GM18517 (cell line): Measurements from ENCODE around the gene C1QTNF1.
A peak's percentile ranks its signal among the peaks of the same experiment; 100 is the strongest.
"Not testable (repeated sequence)": the region's sequence is repeated elsewhere in the genome, so short reads cannot be mapped to it uniquely, and the experiment has no call there.

Experiments used
- ATAC-seq: cut with Tn5 transposase; IDR thresholded peaks from one replicate; pipeline ENCODE4 v1.9.1; 2021; ENCODE audit warnings: mild to moderate bottlenecking, moderate library complexity; ENCODE audit not compliant: unreplicated experiment

Gene C1QTNF1

GRCh38 chr17:79005063-79005861 is 18.7 kb upstream of the C1QTNF1 start:
- ATAC-seq: no peak

GRCh38 chr17:79006046-79006445 is 17.9 kb upstream of the C1QTNF1 start:
- no peak for ATAC-seq

- ATAC-seq: no peak
Observed at GRCh38 chr17:79006794-79007503, 17.0 kb upstream of the C1QTNF1 start.

GRCh38 chr17:79007504-79008381 is 16.2 kb upstream of the C1QTNF1 start:
- ATAC-seq: no peak

- ATAC-seq: no peak
Observed at GRCh38 chr17:79008666-79009387, 15.1 kb upstream of the C1QTNF1 start.

GRCh38 chr17:79009397-79010303 is 14.3 kb upstream of the C1QTNF1 start, which contains the start of gene CANT1:
Gene CANT1, minus strand, starts transcription at chr17:79009764. Its CDS starts 12,142 bp downstream, at chr17:78997622.
- peak; percentile 91 for ATAC-seq

- ATAC-seq: no peak
Observed at GRCh38 chr17:79010304-79010646, 13.7 kb upstream of the C1QTNF1 start.

GRCh38 chr17:79011451-79012147 is 12.4 kb upstream of the C1QTNF1 start:
- no peak for ATAC-seq

- no peak for ATAC-seq
Observed at GRCh38 chr17:79012563-79013134, 11.3 kb upstream of the C1QTNF1 start.

- ATAC-seq: no peak
Observed at GRCh38 chr17:79014158-79014758, 9.7 kb upstream of the C1QTNF1 start.

GRCh38 chr17:79017546-79018369 is 6.2 kb upstream of the C1QTNF1 start:
- no peak for ATAC-seq

GRCh38 chr17:79018370-79018695 is 5.6 kb upstream of the C1QTNF1 start:
- no peak for ATAC-seq

GRCh38 chr17:79019261-79019631 is 4.7 kb upstream of the C1QTNF1 start:
- no peak for ATAC-seq

GRCh38 chr17:79019632-79020584 is 4.1 kb upstream of the C1QTNF1 start:
- ATAC-seq: no peak

- ATAC-seq: no peak
Observed at GRCh38 chr17:79020631-79021301, 3.2 kb upstream of the C1QTNF1 start.

- not testable (repeated sequence) for ATAC-seq
Observed at GRCh38 chr17:79021929-79022328, 2.0 kb upstream of the C1QTNF1 start.
